ENCODE data around the gene ADGRG3.

Gene ADGRG3

DNA sequence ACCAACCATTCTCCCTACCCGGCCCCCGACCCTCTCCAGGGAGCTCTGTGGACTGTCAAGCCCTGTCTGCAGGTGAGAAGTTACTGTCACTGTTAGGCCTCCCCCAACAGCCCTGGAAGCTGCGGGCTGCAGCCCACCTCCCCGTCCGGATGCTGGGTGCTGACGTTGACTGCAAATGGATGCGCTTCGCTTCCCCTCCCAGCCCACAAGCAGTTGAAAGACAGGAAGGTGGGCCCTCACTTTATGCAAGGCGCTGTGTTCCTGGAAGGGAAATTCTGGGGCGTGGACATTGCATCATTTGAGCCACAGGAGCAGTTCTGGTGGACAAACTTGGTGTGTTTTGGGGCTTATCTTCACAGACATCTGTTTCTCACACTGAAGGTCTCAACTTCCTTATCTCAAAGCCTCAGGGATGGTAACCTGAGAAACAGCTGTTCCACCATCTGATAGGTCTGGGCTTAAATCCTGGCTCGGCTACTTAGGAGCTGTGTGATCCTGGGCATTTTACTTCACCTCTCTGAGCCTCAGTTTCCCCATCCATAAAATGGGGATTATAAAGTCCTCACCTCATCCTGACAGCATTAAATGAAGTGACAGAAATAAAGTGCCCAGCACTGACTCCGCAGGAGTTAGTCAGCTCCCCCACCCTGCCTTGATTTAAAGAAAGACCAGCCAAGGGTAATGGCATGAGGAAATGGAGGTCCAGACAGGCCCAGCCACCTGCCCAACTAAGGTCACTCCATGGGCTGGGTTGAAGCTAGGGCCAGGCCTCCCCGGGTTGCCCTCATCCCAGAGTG, 21.9 kb downstream of the ADGRG3 start:
- TF ChIP-seq, protein P1, sequence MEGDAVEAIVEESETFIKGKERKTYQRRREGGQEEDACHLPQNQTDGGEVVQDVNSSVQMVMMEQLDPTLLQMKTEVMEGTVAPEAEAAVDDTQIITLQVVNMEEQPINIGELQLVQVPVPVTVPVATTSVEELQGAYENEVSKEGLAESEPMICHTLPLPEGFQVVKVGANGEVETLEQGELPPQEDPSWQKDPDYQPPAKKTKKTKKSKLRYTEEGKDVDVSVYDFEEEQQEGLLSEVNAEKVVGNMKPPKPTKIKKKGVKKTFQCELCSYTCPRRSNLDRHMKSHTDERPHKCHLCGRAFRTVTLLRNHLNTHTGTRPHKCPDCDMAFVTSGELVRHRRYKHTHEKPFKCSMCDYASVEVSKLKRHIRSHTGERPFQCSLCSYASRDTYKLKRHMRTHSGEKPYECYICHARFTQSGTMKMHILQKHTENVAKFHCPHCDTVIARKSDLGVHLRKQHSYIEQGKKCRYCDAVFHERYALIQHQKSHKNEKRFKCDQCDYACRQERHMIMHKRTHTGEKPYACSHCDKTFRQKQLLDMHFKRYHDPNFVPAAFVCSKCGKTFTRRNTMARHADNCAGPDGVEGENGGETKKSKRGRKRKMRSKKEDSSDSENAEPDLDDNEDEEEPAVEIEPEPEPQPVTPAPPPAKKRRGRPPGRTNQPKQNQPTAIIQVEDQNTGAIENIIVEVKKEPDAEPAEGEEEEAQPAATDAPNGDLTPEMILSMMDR (IDR thresholded peaks at IDR 0.05; ENCODE audit: insufficient read depth, low read depth, low read length, missing control alignments), result no peak
- peak; percentile 80 for DNase-seq (ENCODE audit: low read depth)
- no peak overlapping the region for H3K4me3 ChIP-seq (ENCODE audit: low read depth, low read length)

DNA sequence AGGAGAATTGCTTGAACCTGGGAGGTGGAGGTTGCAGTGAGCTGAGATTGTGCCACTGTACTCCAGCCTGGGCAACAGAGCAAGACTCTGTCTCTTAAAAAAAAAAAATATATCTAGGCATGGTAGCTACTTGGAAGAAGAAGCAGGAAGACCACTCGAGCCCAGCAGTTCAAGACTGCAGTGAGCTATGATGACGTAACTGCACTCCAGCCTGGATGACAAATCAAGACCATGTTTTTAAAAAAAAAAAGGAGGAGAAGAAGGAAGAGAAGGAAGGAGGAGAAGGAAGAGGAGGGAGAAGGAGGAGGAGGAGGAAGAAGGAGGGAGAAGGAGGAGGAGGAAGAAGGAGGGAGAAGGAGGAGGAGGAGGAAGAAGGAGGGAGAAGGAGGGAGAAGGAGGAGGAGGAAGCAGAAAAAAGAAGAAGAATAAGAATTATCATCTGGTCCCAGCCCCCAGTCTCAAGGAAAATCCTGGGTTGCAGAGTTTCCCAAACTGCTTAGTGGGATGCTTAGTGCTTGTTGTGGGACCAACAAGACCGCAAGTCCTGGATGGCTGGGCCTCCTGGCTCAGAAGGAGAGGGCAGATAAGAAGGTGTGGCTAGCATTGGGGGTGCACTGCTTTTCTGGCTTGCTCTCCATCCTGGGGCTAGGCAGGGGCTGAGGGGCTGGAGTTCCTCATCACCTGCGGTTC, 22.8 kb downstream of the ADGRG3 start:
- TF ChIP-seq, protein P1 (IDR thresholded peaks at IDR 0.05; ENCODE audit: insufficient read depth, low read depth, low read length, missing control alignments), result no peak
- no peak for DNase-seq (ENCODE audit: low read depth)
- H3K4me3 ChIP-seq (ENCODE audit: low read depth, low read length), result no peak overlapping the region

DNA sequence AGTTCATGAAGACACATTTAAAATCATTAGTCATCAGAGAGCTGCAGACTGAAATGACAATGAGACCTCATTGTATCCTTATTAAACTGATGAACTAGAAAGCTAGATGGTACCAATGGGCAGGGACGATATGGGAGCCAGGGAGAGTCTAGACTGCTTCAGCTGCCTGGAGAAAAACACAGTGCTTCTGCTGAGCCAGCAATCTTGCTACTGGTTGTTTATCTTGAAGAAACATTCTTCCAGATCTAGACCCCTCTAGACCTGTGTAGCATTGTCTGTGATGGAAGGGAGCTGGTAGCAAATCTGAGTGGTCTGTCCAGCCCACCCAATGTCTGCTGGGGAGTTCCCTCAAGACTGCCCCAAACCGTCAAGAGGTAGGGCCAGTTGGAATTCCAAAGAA, 24.5 kb downstream of the ADGRG3 start:
- H3K4me3 ChIP-seq (ENCODE audit: low read depth, low read length), result no peak overlapping the region
- DNase-seq (ENCODE audit: low read depth), result no peak
- TF ChIP-seq, protein P1 (IDR thresholded peaks at IDR 0.05; ENCODE audit: insufficient read depth, low read depth, low read length, missing control alignments), result no peak

DNA sequence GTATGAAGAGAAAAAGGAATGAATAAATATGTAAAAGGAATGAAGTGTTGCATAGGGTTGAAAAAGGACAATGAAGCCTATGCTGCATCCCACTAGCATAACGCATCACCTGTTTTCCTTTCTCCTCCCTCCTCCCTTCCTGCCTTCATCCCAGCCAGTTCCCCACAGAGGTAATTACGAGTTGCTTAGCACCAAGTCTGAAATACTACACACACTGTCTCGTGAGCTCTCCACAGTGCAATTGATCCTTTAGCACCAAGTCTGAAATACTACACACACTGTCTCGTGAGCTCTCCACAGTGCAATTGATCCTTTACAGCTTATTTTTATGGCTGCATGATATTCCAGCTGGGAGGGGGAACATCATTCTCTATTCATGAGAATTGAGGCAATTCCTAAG, 25.4 kb downstream of the ADGRG3 start:
- no peak for DNase-seq (ENCODE audit: low read depth)
- TF ChIP-seq, protein P1 (IDR thresholded peaks at IDR 0.05; ENCODE audit: insufficient read depth, low read depth, low read length, missing control alignments), result no peak
- H3K4me3 ChIP-seq (ENCODE audit: low read depth, low read length), result no peak overlapping the region

DNA sequence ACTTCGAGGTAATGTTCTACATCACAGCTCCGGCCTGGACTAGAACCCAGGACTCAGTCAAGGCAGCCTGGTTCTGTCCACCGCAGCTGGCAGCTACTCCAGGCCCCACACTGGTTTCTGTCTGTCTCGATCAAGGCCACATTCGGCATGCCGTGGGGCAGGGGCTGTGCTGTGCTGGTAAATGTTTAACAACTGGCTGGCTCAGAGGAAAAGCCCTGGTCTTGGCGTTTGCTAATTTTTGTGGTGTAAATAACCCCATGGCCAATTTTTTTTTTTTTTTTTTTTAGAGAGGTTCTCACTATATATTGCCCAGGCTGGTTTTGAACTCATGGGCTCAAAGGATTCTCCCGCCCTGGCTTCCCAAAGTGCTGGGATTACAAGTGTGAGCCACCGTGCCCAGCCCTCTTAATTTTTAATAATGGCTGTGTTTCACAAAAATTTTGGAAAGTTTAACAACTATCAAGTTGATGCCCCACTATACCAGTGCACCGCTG, 26.2 kb downstream of the ADGRG3 start:
- TF ChIP-seq, protein P1 (IDR thresholded peaks at IDR 0.05; ENCODE audit: insufficient read depth, low read depth, low read length, missing control alignments), result no peak
- no peak overlapping the region for H3K4me3 ChIP-seq (ENCODE audit: low read depth, low read length)
- DNase-seq (ENCODE audit: low read depth), result no peak

DNA sequence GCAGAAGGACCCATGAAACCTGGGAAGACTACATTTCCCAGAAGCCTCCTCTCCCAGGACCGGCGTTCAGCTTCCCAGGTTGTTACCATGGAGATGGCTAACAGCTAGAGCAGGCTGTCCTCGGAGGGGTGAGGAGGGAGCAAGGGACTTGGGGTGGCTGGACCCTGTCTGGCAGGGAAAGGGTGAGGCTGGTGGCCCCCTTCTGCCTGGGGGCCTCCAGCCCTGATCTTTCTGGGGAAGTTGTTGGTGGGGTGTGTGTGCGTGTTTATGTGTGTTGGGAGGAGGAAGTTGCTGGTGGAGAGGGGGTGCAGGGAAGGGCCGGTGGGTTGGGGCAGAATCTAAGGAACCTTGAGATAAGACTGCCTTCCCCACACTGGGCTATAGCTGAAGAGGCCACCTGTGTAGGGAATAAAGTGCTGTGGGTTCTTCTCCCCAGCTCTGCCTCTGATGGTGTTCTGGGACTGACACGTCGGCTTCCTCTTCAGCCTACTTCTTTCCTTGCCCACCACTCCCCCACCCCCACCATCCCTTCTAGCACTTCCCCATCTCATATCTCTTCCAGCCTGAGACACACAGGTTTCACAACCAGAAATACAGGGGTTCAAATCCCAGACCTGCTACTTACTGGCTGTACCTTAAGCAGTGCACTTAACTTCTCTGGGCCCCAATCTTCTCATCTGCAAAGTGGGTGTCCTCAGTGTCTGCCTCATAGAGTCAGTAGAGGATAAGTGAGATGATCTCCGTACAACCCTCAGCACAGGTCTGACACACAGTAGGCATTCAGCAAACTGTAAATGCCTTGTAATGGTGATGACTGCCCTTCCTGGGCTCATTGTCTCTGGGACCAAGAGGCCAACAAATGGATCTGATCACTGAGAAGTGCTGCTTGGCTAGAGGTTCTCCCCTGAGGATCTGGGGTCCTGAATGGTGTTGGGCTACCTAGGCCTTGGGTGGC, 26.9 kb downstream of the ADGRG3 start, which contains the start of gene DRC7:
Gene DRC7 (plus strand): TSS at position 82 of the 955 bp plus-strand sequence. CDS start 3,144 bp downstream, outside the sequence.
- TF ChIP-seq, protein P1 (IDR thresholded peaks at IDR 0.05; ENCODE audit: insufficient read depth, low read depth, low read length, missing control alignments), result no peak

More for the DNA sequence above, 26.9 kb downstream of the ADGRG3 start, which contains the start of gene DRC7:
- peak; percentile 49 for DNase-seq (ENCODE audit: low read depth)
- no peak within 1 kb of the TSS for H3K4me3 ChIP-seq (ENCODE audit: low read depth, low read length)
